IMR-90 (cell line): ENCODE measurements around the gene TXNDC9. TPM values are rescaled to one million over a fixed set of nuclear protein-coding genes. Genes with fewer than 3 reads are reported as not detected.
"Not testable (repeated sequence)": the region's sequence is repeated elsewhere in the genome, so short reads cannot be mapped to it uniquely, and the experiment has no call there.

Experiments
- ATAC-seq: fragments of 200-7000 bp; cut with Tn5 transposase; 2 replicates; pipeline ENCODE4 v1.9.1; 2020; ENCODE audit warnings: low read depth, mild to moderate bottlenecking, moderate library complexity
- BruUV-seq: library from RNA; stranded (reverse); fragments of 400-500 nt; replicated peaks from 2 replicates; lab custom pipeline; 2021; lab: Mats Ljungman, UMichigan
- CTCF ChIA-PET: fragments of 300-600 bp; formaldehyde crosslinking; extraction: SDS; loops from one replicate; lab custom pipeline; 2021; ENCODE audit warnings: antibody characterized with exemption; lab: Yijun Ruan, JAX
- POLR2A ChIA-PET: fragments of 300-600 bp; sonication (Branson Sonifier 250); formaldehyde crosslinking; loops from one replicate; lab custom pipeline; 2022; ENCODE audit warnings: antibody characterized with exemption; ENCODE audit not compliant: unreplicated experiment; lab: Charles Lee
- DNase-seq: peaks from one replicate; pipeline ENCODE4 v3.0.0; 2013
- H2AFZ ChIP-seq: replicated peaks from 2 replicates; pipeline ENCODE3; 2013; ENCODE audit warnings: low read length, mild to moderate bottlenecking; ENCODE audit not compliant: poor library complexity
- H2AK5ac ChIP-seq: 2 replicates; pipeline ENCODE4 v1.6.1; 2013; ENCODE audit warnings: low read depth, low read length, inconsistent platforms
- H2AK9ac ChIP-seq: replicated peaks from 2 replicates; pipeline ENCODE3; 2013; ENCODE audit warnings: mild to moderate bottlenecking, low read depth, low read length, moderate library complexity; ENCODE audit not compliant: poor library complexity
- H2BK120ac ChIP-seq: 2 replicates; pipeline ENCODE4 v1.6.1; 2013; ENCODE audit warnings: low read depth, low read length, inconsistent platforms
- H2BK15ac ChIP-seq: 3 replicates; pipeline ENCODE4 v1.6.1; 2013; ENCODE audit warnings: low read depth, low read length, inconsistent platforms
- H2BK20ac ChIP-seq: 2 replicates; pipeline ENCODE4 v1.6.1; 2013; ENCODE audit warnings: low read depth, mild to moderate bottlenecking, inconsistent platforms, low read length, moderate library complexity
- H2BK5ac ChIP-seq: 2 replicates; pipeline ENCODE4 v1.6.1; 2013; ENCODE audit warnings: mild to moderate bottlenecking, low read depth, low read length, inconsistent platforms; ENCODE audit not compliant: poor library complexity, severe bottlenecking
- H3K14ac ChIP-seq: replicated peaks from 2 replicates; pipeline ENCODE4 v1.6.1; 2013; ENCODE audit warnings: low read depth, low read length, inconsistent platforms
- H3K18ac ChIP-seq: 2 replicates; pipeline ENCODE4 v1.6.1; 2013; ENCODE audit warnings: low read depth, low read length, control low read depth
- H3K23ac ChIP-seq: 2 replicates; pipeline ENCODE4 v1.6.1; 2013; ENCODE audit warnings: low read depth, low read length, inconsistent platforms
- H3K27ac ChIP-seq: 2 replicates; pipeline ENCODE4 v1.5.1; 2013; ENCODE audit warnings: mild to moderate bottlenecking, control low read depth, low read length; ENCODE audit not compliant: insufficient read depth
- H3K27me3 ChIP-seq: 2 replicates; pipeline ENCODE4 v1.6.1; 2013; ENCODE audit warnings: low read length; ENCODE audit not compliant: control insufficient read depth, insufficient read depth
- H3K36me3 ChIP-seq: 2 replicates; pipeline ENCODE4 v1.6.1; 2013; ENCODE audit warnings: low read length, mixed read lengths; ENCODE audit not compliant: control insufficient read depth, insufficient read depth
- H3K4ac ChIP-seq: 2 replicates; pipeline ENCODE4 v1.6.1; 2013; ENCODE audit warnings: low read depth, low read length, inconsistent platforms
- H3K4me1 ChIP-seq: 2 replicates; pipeline ENCODE4 v1.6.1; 2013; ENCODE audit warnings: low read length, mixed read lengths; ENCODE audit not compliant: control insufficient read depth, insufficient read depth
- H3K4me2 ChIP-seq: 2 replicates; pipeline ENCODE4 v1.6.1; 2013; ENCODE audit warnings: low read depth, mild to moderate bottlenecking, control low read depth, low read length, moderate library complexity
- H3K4me3 ChIP-seq: 2 replicates; pipeline ENCODE4 v1.5.1; 2013; ENCODE audit warnings: low read depth, mild to moderate bottlenecking, control low read depth, low read length, moderate library complexity; ENCODE audit not compliant: insufficient read depth
- H3K56ac ChIP-seq: 2 replicates; pipeline ENCODE4 v1.6.1; 2013; ENCODE audit warnings: low read length, inconsistent platforms; ENCODE audit not compliant: insufficient read depth; ENCODE audit errors: extremely low read depth
- H3K79me1 ChIP-seq, 2 experiments: 2 replicates each; pipeline ENCODE4 v1.6.1; 2013; ENCODE audit warnings: low read length in 2 of 2, inconsistent platforms in 1 of 2, low read depth in 1 of 2
- H3K9ac ChIP-seq: 2 replicates; pipeline ENCODE4 v1.6.1; 2013; ENCODE audit warnings: low read depth, low read length, control low read depth
- H3K9me1 ChIP-seq: 2 replicates; pipeline ENCODE4 v1.6.1; 2013; ENCODE audit warnings: low read length, inconsistent platforms; ENCODE audit not compliant: insufficient read depth
- H3K9me3 ChIP-seq: 2 replicates; pipeline ENCODE4 v1.6.1; 2013; ENCODE audit warnings: low read length; ENCODE audit not compliant: control insufficient read depth, insufficient read depth
- H4K20me1 ChIP-seq: 2 replicates; pipeline ENCODE4 v1.6.1; 2013; ENCODE audit warnings: low read length, inconsistent platforms; ENCODE audit not compliant: insufficient read depth
- H4K5ac ChIP-seq: 2 replicates; pipeline ENCODE4 v1.6.1; 2013; ENCODE audit warnings: mild to moderate bottlenecking, low read depth, low read length, control low read depth
- H4K8ac ChIP-seq, 2 experiments: 2 replicates each; pipeline ENCODE4 v1.6.1; 2013; ENCODE audit warnings: low read depth in 2 of 2, low read length in 2 of 2, control low read depth in 1 of 2, inconsistent platforms in 1 of 2
- H4K91ac ChIP-seq: 2 replicates; pipeline ENCODE4 v1.6.1; 2013; ENCODE audit warnings: low read depth, low read length, inconsistent platforms; ENCODE audit not compliant: insufficient read depth
- CEBPB ChIP-seq: IDR thresholded peaks from 2 replicates; pipeline ENCODE4 v1.6.1; 2012; ENCODE audit warnings: low read depth, low read length, improper control_type of control experiment
- ELK1 ChIP-seq: fragments of 150-350 bp; IDR thresholded peaks from 2 replicates; pipeline ENCODE4 v1.6.1; 2016; ENCODE audit warnings: low read depth, mild to moderate bottlenecking, low read length, moderate library complexity, borderline replicate concordance
- RCOR1 ChIP-seq: IDR thresholded peaks from 2 replicates; pipeline ENCODE4 v1.6.1; 2012; ENCODE audit warnings: mild to moderate bottlenecking, low read length, improper control_type of control experiment; ENCODE audit not compliant: insufficient replicate concordance
- USF2 ChIP-seq: fragments of 150-350 bp; IDR thresholded peaks from 2 replicates; pipeline ENCODE4 v1.6.1; 2017; ENCODE audit warnings: mild to moderate bottlenecking, antibody characterized with exemption, low read length, low read depth
- WGBS, 2 experiments: methylation state at CpG; one replicate each; pipeline versions ENCODE4 v1.1.5 to v1.1.7; 2013; ENCODE audit warnings: missing lambda C conversion rate in 2 of 2; ENCODE audit not compliant: insufficient read length in 1 of 2; ENCODE audit errors: extremely low coverage in 2 of 2; 5-methylcytosine and 5-hydroxymethylcytosine counted together
- dilution Hi-C: fragments of 300-500 bp; cut with HindIII; formaldehyde crosslinking; loops from one replicate; pipeline ENCODE4 v1.14.3; 2018; ENCODE audit warnings: low sequenced_read_pairs; ENCODE audit not compliant: unreplicated experiment
- in situ Hi-C: fragments of 300-500 bp; cut with MboI; formaldehyde crosslinking; loops from 3 replicates; pipeline ENCODE4 v1.14.3; 2019; ENCODE audit warnings: low sequenced_read_pairs, inconsistent platforms, mixed read lengths
- intact Hi-C: fragments of 100-400 bp; cut with micrococcal nuclease; formaldehyde crosslinking; loops from 2 replicates; pipeline ENCODE4 v1.10.0; 2022
- polyA plus RNA-seq, 3 experiments: library from polyadenylated mRNA; depleted of rRNA; stranded (reverse); fragments of >200 nt; gene quantifications; 2 replicates each; pipeline ENCODE4 v1.2.3, GENCODE V29; 2012; ENCODE audit warnings: low replicate concordance in 1 of 3
- total RNA-seq: library from RNA; depleted of rRNA; stranded (reverse); fragments of >200 nt; gene quantifications from 2 replicates; pipeline ENCODE4 v1.2.3, GENCODE V29; 2012

The TXNDC9 gene
- total and polyA plus RNA-seq, 2 of the 4 experiments (the other 2 are of a cell fraction): 33.9 to 55.4 TPM

- Histone ChIP-seq H3K79me1 (peaks cover 10 to 41% of the 10 kb centered on the region in 2 experiments), H2BK20ac (no peak overlapping the region), H4K91ac (no peak overlapping the region), H2AFZ (no peak overlapping the region), H3K9me1 (peaks cover 3% of the 10 kb centered on the region; the same call in 1 of the 2 replicates), H3K23ac (no peak overlapping the region), H3K4me3 (no peak overlapping the region), H3K4me2 (no peak overlapping the region), H4K5ac (no peak overlapping the region), H3K9me3 (no peaks in the 10 kb centered on the region), H4K20me1 (peaks cover 62% of the 10 kb centered on the region), H4K8ac (no peak overlapping the region), H2BK5ac (no peak overlapping the region), H2AK9ac (no peak overlapping the region), H2BK120ac (no peak overlapping the region), H3K56ac (no peak overlapping the region), H3K27ac (no peak overlapping the region), H2AK5ac (no peak overlapping the region), H3K27me3 (no peaks in the 10 kb centered on the region), H3K14ac (no peak overlapping the region), H3K18ac (no peak overlapping the region), H3K4me1 (no peaks in the 10 kb centered on the region), H3K4ac (no peak overlapping the region), H3K9ac (no peak overlapping the region), H2BK15ac (no peak overlapping the region), H3K36me3 (no peaks in the 10 kb centered on the region)
- ATAC-seq (no peak), DNase-seq (no peak)
- dilution Hi-C loops: no loop called here
- in situ Hi-C loops: no loop called here
- BruUV-seq: no TSS peak
- intact Hi-C loops: no loop called here
- POLR2A ChIA-PET: no interaction called here
- CTCF ChIA-PET: interaction anchor here (0.9 kb wide), 1 partner anchor 10 kb away, joined by 3 read pairs; the partner anchor contains the start of gene TXNDC9
- TF ChIP-seq CEBPB (no peak), RCOR1 (no peak), USF2 (no peak), ELK1 (no peak)
Measured at GRCh38 chr2:99346218-99346617, 10.1 kb upstream of the TXNDC9 start.

- in situ Hi-C loops, intact Hi-C loops, H3K23ac ChIP-seq, BruUV-seq, H3K36me3 ChIP-seq, H3K4ac ChIP-seq, H3K9ac ChIP-seq, H2BK120ac ChIP-seq, H3K4me2 ChIP-seq, H4K8ac ChIP-seq, H2BK5ac ChIP-seq, dilution Hi-C loops, H3K4me1 ChIP-seq, H3K9me3 ChIP-seq, H2AK5ac ChIP-seq, H2AK9ac ChIP-seq, H3K14ac ChIP-seq, H3K18ac ChIP-seq, H2BK15ac ChIP-seq, H2AFZ ChIP-seq, H3K56ac ChIP-seq, H4K91ac ChIP-seq, H3K27ac ChIP-seq, ATAC-seq, DNase-seq, H3K4me3 ChIP-seq, H3K27me3 ChIP-seq, POLR2A ChIA-PET, H2BK20ac ChIP-seq, H4K5ac ChIP-seq, H3K9me1 ChIP-seq: not testable (repeated sequence)
- H3K79me1 ChIP-seq: peaks cover 10 to 47% of the 10 kb centered on the region in 2 experiments
- peaks cover 68% of the 10 kb centered on the region for H4K20me1 ChIP-seq
- CTCF ChIA-PET: interaction anchor here (0.9 kb wide), 1 partner anchor 9 kb away, joined by 3 read pairs; the partner anchor contains the start of gene TXNDC9
- 100% methylated on average over 1 of the region's 7 CpGs; no CpG with 5 or more reads in 1 of the 2 experiments for WGBS, 2 experiments
Measured at GRCh38 chr2:99345446-99345845, 9.3 kb upstream of the TXNDC9 start.
